Kidney (tissue), 14 donors: ENCODE data around the gene CEBPA. TPM values are rescaled to one million over a fixed set of nuclear protein-coding genes. Genes with fewer than 3 reads are reported as not detected.
"Not testable (repeated sequence)": the region's sequence is repeated elsewhere in the genome, so short reads cannot be mapped to it uniquely, and the experiment has no call there.

ENCODE experiments used
- DNase-seq, 5 donors: peaks; one replicate each; pipeline ENCODE4 v3.0.0-alpha.2; 2013 to 2020
- FAIRE-seq: peaks from 2 replicates; lab custom pipeline; 2012; peaks lifted over from hg19 to GRCh38; lab: Jason Lieb, UNC
- H3K27ac ChIP-seq, 2 donors: one replicate each; pipeline ENCODE4 v1.7.0; 2013; ENCODE audit warnings: low read depth in 2 of 2, low read length in 2 of 2, inconsistent platforms in 1 of 2
- H3K27me3 ChIP-seq: one replicate; pipeline ENCODE4 v1.7.1; 2013; ENCODE audit warnings: low read length, inconsistent platforms; ENCODE audit not compliant: control insufficient read depth, insufficient read depth
- H3K36me3 ChIP-seq, 3 donors: one replicate each; pipeline versions ENCODE4 v1.7.0 to v1.7.1; 2013; ENCODE audit warnings: low read length in 3 of 3, control low read depth in 1 of 3, inconsistent platforms in 1 of 3; ENCODE audit not compliant: insufficient read depth in 3 of 3, control insufficient read depth in 2 of 3
- H3K4me1 ChIP-seq, 3 donors: one replicate each; pipeline versions ENCODE4 v1.7.0 to v1.7.1; 2013; ENCODE audit warnings: low read length in 3 of 3, inconsistent platforms in 1 of 3, low read depth in 1 of 3; ENCODE audit not compliant: control insufficient read depth in 2 of 3, insufficient read depth in 2 of 3
- H3K4me3 ChIP-seq, 3 donors: one replicate each; pipeline versions ENCODE4 v1.7.0 to v1.8.1; 2013; ENCODE audit warnings: low read length in 3 of 3, control low read depth in 1 of 3, inconsistent platforms in 1 of 3
- H3K9ac ChIP-seq, 3 donors: one replicate each; pipeline versions ENCODE4 v1.7.0 to v1.7.1; 2013; ENCODE audit warnings: low read length in 3 of 3, control low read depth in 1 of 3, inconsistent platforms in 1 of 3
- H3K9me3 ChIP-seq, 3 donors: one replicate each; pipeline versions ENCODE4 v1.7.0 to v1.7.1; 2013; ENCODE audit warnings: low read length in 3 of 3, control low read depth in 1 of 3, inconsistent platforms in 1 of 3; ENCODE audit not compliant: control insufficient read depth in 2 of 3, insufficient read depth in 1 of 3
- CTCF ChIP-seq: IDR thresholded peaks from 3 replicates; pipeline ENCODE4 v1.5.1; 2012; ENCODE audit warnings: mild to moderate bottlenecking, moderate library complexity, borderline replicate concordance; ENCODE audit not compliant: insufficient read depth; ENCODE audit errors: extremely low read depth
- intact Hi-C: fragments of 100-400 bp; cut with DNase I; formaldehyde crosslinking; loops from one replicate; pipeline ENCODE4 v1.11.1; 2022
- polyA plus RNA-seq: library from polyadenylated mRNA; stranded (reverse); fragments of 350-450 nt; fragmentation: Illumina TruSeq; extraction: RNeasy Lipid Tissue Mini Kit (QIAGEN cat#74804); gene quantifications from one replicate; pipeline ENCODE4 v1.2.3, GENCODE V29; 2014; ENCODE audit warnings: low read depth, low replicate concordance; ENCODE audit not compliant: insufficient read depth
- total RNA-seq: library from RNA; stranded (reverse); fragmentation: NEBNext Ultra II Directional; extraction: Animal tissue kit (Norgen Biotek cat#: 25700); gene quantifications from one replicate; pipeline ENCODE4 v1.2.1, GENCODE V29; 2021
- donor health status: control.
- donor health status: control.
- donor health status: control.
- donor health status: control.
- donor health status: control.
- donor health status: DM: yes; HTN: yes; CAD: no.
- donor health status: Normal renal cell carcinoma (clear cell type).

Gene CEBPA
- total and polyA plus RNA-seq, 2 donors from 2014 or later = 6.6 to 7.1 TPM

- no peaks in the 10 kb centered on the region for H3K4me1 ChIP-seq
- H3K9me3 ChIP-seq = peaks cover 0 to 8% (median 0%) of the 10 kb centered on the region in 3 donors
- no peaks in the 10 kb centered on the region for H3K27me3 ChIP-seq
- no peak overlapping the region for H3K27ac ChIP-seq
- no peak for TF ChIP-seq CTCF
- no peak overlapping the region for H3K4me3 ChIP-seq
- DNase-seq (no peak), FAIRE-seq (no peak)
- H3K36me3 ChIP-seq = no peaks in the 10 kb centered on the region
- no peak overlapping the region for H3K9ac ChIP-seq
- intact Hi-C loops = no loop called here
These were observed 20.9 kb upstream of the CEBPA start for GRCh38 chr19:33323093-33323820.

DNA sequence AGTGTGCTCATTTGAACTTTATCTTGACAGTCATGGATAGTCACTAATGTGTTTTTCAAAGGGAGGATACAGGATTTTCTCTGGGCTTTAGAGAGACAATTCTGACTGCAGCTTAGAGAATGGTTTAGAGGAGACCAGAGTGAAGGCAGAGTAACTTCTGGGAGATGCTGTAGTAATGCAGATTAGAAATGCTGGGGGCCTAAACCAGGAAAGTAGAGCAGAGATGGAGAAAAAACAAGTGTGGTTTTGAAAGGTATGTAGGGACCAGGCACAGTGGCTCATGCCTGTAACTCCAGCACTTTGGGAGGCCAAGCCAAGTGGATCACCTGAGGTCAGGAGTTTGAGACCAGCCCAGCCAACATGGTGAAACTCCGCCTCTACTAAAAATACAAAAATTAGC is 18.3 kb upstream of the CEBPA start:
- H3K9ac ChIP-seq = no peak overlapping the region
- intact Hi-C loops = no loop called here
- no peaks in the 10 kb centered on the region for H3K27me3 ChIP-seq
- no peaks in the 10 kb centered on the region for H3K9me3 ChIP-seq
- TF ChIP-seq CTCF = no peak
- DNase-seq (no peak), FAIRE-seq (no peak)
- no peaks in the 10 kb centered on the region for H3K36me3 ChIP-seq
- no peaks in the 10 kb centered on the region for H3K4me1 ChIP-seq
- H3K27ac ChIP-seq = no peak overlapping the region
- H3K4me3 ChIP-seq = no peak overlapping the region

DNA sequence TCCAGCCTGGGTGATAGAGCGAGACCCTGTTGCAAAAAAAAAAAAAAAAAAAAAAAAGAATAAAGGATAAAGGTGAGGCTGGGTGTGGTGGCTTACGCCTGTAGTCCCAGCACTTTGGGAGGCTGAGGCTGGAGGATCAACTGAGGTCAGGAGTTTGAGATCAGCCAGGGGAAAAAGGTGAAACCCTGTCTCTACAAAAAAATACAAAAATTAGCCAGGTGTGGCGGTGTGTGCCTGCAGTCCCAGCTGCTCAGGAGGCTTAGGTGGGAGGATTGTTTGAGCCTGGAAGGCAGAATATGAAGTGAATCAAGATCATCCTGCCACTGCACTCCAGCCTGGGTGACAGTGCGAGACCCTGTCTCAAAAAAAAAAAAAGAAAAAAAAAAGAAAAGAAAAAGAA is 15.7 kb upstream of the CEBPA start:
- H3K27ac ChIP-seq, H3K4me1 ChIP-seq, H3K9me3 ChIP-seq, H3K4me3 ChIP-seq, H3K27me3 ChIP-seq, DNase-seq, intact Hi-C loops, H3K36me3 ChIP-seq, FAIRE-seq, H3K9ac ChIP-seq: not testable (repeated sequence)

DNA sequence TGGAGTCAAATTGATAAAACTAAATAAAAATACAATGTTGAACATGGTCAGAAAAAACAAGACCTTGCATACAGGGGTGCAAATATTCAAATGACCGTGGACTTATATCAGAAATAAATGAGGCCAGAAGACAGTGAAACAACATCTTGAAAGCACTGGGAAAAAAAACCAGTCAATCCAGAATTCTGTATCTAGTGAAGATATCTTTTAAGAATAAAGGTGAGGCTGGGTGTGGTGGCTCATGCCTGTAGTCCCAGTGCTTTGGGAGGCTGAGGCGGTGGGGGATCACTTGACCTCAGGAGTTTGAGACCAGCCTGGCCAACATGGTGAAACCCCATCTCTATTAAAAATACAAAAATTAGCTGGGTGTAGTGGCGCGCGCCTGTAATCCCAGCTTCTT is 15.2 kb upstream of the CEBPA start:
- H3K36me3 ChIP-seq = no peaks in the 10 kb centered on the region
- no peak for TF ChIP-seq CTCF
- intact Hi-C loops = no loop called here
- no peaks in the 10 kb centered on the region for H3K4me1 ChIP-seq
- no peaks in the 10 kb centered on the region for H3K27me3 ChIP-seq
- DNase-seq (no peak), FAIRE-seq (no peak)
- H3K4me3 ChIP-seq = no peak overlapping the region
- peaks cover 0 to 3% (median 0%) of the 10 kb centered on the region in 3 donors for H3K9me3 ChIP-seq
- no peak overlapping the region for H3K27ac ChIP-seq
- H3K9ac ChIP-seq = no peak overlapping the region
